GM23338 (cell line): ENCODE results near the gene DPP9.

Experiments
- CREB1 ChIP-seq: fragments of 250-450 bp; sonication (Bioruptor Pico); IDR thresholded peaks from 2 replicates; pipeline ENCODE4 v1.5.0; 2020; ENCODE audit warnings: low read depth, mild to moderate bottlenecking, moderate library complexity
- EZH2 ChIP-seq: fragments of 200-600 bp; sonication (generic); IDR thresholded peaks from one replicate; pipeline ENCODE4 v1.8.0; 2017; ENCODE audit warnings: antibody characterized with exemption, mild to moderate bottlenecking, low read depth; ENCODE audit not compliant: unreplicated experiment
- EZH2phosphoT487 ChIP-seq: fragments of 200-600 bp; sonication (generic); IDR thresholded peaks from one replicate; pipeline ENCODE4 v1.8.1; 2018; ENCODE audit warnings: antibody characterized with exemption; ENCODE audit not compliant: unreplicated experiment
- NANOG ChIP-seq: IDR thresholded peaks from 2 replicates; pipeline ENCODE4 v1.6.1; 2016; ENCODE audit warnings: antibody characterized with exemption, borderline replicate concordance
- POLR2AphosphoS5 ChIP-seq: IDR thresholded peaks from 2 replicates; pipeline ENCODE4 v1.6.1; 2016; ENCODE audit warnings: antibody characterized with exemption, low read depth
- STAT1 ChIP-seq: IDR thresholded peaks from one replicate; pipeline ENCODE4 v1.6.1; 2016; ENCODE audit warnings: antibody characterized with exemption; ENCODE audit not compliant: unreplicated experiment
- TF ChIP-seq, protein P1 (sequence below), 2 experiments: fragments of 200-600 bp in 1 of 2; sonication (generic) in 1 of 2; conservative IDR thresholded peaks; 2 replicates each; pipeline versions ENCODE4 v1.5.1 to v1.6.1; 2016 to 2017; ENCODE audit warnings: antibody characterized with exemption in 2 of 2, low read depth in 2 of 2, mild to moderate bottlenecking in 2 of 2, moderate library complexity in 1 of 2
- TF ChIP-seq, protein P2 (sequence below): IDR thresholded peaks from one replicate; pipeline ENCODE4 v1.6.1; 2018; ENCODE audit warnings: antibody characterized with exemption; ENCODE audit not compliant: unreplicated experiment
- TF ChIP-seq, protein P3 (sequence below): IDR thresholded peaks from 2 replicates; pipeline ENCODE4 v1.6.1; 2016; ENCODE audit warnings: antibody characterized with exemption

DNA sequence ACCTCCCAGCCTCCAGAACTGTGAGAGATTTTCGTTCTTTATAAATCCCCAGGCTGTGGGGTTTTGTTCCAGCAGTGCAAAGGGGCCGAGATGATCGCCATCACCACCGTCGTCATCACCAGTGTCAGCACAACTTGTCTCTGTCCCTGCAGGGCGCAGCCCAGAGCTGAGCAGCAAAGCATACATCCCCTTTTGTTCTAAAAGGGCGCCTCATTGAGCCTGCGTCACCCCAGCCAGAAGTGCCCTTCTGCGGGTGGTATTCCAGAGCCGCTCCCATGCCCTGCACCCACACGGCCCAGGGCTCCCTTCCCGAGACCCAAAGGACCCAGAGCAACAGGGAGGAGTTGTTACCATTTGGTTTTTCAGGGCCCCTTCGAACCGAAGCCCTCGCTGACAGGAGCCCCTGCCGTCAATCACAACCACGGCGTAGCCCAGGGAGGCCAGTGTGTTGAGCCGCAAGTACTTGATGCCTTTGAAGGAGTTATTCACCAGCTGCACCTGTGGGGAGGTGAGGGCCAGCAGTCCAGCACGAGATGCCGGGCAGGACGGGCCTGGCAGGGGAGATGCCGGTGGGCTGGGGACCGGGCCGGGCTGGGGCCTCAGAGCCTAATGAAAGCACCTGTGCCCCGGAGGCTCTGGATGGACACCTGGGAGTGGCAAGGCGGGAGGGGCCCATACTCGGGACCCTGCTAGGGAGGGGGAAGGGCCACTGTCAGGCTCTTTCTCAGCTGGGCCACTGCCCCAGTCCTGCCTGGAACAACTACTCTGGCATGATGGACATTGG is 39.1 kb downstream of the DPP9 start:
- TF ChIP-seq, protein P1, sequence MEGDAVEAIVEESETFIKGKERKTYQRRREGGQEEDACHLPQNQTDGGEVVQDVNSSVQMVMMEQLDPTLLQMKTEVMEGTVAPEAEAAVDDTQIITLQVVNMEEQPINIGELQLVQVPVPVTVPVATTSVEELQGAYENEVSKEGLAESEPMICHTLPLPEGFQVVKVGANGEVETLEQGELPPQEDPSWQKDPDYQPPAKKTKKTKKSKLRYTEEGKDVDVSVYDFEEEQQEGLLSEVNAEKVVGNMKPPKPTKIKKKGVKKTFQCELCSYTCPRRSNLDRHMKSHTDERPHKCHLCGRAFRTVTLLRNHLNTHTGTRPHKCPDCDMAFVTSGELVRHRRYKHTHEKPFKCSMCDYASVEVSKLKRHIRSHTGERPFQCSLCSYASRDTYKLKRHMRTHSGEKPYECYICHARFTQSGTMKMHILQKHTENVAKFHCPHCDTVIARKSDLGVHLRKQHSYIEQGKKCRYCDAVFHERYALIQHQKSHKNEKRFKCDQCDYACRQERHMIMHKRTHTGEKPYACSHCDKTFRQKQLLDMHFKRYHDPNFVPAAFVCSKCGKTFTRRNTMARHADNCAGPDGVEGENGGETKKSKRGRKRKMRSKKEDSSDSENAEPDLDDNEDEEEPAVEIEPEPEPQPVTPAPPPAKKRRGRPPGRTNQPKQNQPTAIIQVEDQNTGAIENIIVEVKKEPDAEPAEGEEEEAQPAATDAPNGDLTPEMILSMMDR (conservative IDR thresholded peaks at IDR 0.05; ENCODE audit: low read depth in 2 of 2): no peak
- no peak for TF ChIP-seq EZH2
- TF ChIP-seq, protein P2, sequence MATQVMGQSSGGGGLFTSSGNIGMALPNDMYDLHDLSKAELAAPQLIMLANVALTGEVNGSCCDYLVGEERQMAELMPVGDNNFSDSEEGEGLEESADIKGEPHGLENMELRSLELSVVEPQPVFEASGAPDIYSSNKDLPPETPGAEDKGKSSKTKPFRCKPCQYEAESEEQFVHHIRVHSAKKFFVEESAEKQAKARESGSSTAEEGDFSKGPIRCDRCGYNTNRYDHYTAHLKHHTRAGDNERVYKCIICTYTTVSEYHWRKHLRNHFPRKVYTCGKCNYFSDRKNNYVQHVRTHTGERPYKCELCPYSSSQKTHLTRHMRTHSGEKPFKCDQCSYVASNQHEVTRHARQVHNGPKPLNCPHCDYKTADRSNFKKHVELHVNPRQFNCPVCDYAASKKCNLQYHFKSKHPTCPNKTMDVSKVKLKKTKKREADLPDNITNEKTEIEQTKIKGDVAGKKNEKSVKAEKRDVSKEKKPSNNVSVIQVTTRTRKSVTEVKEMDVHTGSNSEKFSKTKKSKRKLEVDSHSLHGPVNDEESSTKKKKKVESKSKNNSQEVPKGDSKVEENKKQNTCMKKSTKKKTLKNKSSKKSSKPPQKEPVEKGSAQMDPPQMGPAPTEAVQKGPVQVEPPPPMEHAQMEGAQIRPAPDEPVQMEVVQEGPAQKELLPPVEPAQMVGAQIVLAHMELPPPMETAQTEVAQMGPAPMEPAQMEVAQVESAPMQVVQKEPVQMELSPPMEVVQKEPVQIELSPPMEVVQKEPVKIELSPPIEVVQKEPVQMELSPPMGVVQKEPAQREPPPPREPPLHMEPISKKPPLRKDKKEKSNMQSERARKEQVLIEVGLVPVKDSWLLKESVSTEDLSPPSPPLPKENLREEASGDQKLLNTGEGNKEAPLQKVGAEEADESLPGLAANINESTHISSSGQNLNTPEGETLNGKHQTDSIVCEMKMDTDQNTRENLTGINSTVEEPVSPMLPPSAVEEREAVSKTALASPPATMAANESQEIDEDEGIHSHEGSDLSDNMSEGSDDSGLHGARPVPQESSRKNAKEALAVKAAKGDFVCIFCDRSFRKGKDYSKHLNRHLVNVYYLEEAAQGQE: no peak
- TF ChIP-seq EZH2phosphoT487: no peak
- TF ChIP-seq CREB1 (CRISPR knock-in tag): no peak
- TF ChIP-seq, protein P3, sequence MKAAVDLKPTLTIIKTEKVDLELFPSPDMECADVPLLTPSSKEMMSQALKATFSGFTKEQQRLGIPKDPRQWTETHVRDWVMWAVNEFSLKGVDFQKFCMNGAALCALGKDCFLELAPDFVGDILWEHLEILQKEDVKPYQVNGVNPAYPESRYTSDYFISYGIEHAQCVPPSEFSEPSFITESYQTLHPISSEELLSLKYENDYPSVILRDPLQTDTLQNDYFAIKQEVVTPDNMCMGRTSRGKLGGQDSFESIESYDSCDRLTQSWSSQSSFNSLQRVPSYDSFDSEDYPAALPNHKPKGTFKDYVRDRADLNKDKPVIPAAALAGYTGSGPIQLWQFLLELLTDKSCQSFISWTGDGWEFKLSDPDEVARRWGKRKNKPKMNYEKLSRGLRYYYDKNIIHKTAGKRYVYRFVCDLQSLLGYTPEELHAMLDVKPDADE: no peak
- no peak for TF ChIP-seq POLR2AphosphoS5
- TF ChIP-seq STAT1: no peak
- no peak for TF ChIP-seq NANOG
